Ammon's horn (tissue), 1 donor: ENCODE results near the gene MGAT4A.

ENCODE experiments used
- DNase-seq: peaks from one replicate; pipeline ENCODE4 v3.0.0-alpha.2; 2016; ENCODE audit warnings: low spot score

Gene MGAT4A

GRCh38 chr2:98658816-98659490, 72.0 kb downstream of the MGAT4A start:
- DNase-seq: no peak

- no peak for DNase-seq
These were observed 74.1 kb downstream of the MGAT4A start for GRCh38 chr2:98656800-98657199.

DNA sequence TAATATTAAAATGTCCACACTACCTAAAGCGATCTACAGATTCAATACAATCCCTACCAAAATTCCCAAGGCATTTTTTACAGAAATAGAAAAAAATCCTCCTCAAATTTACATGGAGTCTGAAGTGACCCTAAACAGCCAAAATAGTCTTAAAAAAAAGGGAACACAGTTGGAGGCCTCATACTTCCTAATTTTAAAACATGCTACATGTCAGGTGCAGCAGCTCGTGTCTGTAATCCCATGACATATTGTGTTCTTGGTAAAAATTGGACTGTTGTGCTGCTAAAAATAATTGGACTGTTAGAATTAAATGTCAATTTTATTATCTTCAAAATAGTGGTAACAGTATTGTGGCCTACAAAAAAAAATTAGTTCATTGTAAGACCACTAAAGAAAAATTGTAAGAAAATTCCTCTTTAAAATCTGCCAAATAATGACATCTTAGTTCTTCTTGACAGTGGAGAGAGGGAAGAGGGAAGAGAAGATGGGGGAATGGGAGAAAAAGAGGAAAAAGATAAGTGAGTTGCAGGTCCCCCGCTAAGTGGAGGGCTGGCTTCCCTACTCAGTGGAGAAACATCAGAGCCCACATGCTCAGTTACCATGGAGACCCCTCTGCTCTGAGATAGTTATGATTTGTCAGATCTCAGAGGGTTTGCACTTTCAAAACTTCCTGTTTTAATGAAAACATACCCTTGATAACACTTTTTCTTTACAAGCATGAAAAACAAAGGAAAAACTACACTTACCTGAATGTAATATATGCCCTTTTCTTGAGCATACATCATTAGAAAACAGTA, 76.0 kb downstream of the MGAT4A start:
- peak; percentile 31 for DNase-seq

DNA sequence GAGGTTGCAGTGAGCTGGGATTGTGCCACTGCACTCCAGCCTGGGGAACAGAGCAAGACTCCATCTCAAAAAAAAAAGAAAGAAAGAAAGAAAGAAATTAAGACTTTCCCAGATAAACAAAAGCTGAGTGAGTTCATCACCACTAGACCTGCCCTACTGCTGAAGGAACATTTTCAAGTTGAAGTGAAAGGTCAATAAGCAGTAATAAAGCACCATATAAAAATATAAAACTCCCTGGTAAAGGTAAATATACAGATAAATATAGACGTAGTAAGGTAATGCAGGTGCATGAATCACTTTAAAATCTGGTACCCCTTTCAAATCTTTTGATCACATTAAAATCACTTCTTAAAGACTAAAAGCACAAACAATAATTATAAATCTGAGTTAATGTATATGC, 79.9 kb downstream of the MGAT4A start:
- no peak for DNase-seq

GRCh38 chr2:98649992-98650375, 80.9 kb downstream of the MGAT4A start:
- DNase-seq: no peak

DNA sequence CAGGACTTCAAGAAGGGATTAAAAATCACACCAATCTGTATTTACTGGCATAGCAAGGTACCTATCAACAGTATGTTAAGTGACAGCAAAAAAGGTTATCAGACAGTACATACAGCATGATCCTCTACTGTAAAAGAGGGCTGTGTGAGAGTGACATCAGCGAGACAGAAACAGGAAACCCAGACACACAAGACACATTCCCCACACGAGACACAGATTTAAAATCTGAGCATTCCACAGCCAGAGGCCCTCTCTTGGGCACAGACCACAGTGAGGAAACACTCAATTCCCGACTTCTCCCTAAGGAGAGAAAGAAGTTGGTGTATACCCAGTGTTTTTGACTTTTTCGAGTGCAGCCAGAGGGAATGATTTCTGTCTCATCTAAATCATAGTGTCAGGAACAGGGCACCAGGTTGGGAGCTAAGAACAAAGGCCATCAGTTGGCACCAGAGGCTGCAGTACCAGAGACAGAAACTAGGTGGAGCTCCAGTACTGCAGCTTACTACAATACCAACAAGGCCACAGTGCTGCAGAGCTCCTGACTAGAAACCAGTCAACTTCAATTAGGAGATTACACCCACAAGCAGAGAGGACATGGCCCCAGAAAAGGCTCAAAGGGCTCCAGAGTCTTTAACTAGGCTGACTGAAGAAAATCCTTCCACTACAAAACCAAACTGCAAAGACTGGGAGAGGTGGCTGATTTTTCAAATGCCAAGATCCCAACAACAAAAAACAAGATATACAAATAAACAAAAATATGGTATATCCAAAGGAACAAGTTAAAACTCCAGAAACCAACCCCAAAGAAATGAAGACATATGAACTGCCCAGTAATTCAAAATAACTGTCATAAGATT, 81.6 kb downstream of the MGAT4A start:
- peak; percentile 86 for DNase-seq

GRCh38 chr2:98648451-98648850, 82.5 kb downstream of the MGAT4A start:
- no peak for DNase-seq

DNA sequence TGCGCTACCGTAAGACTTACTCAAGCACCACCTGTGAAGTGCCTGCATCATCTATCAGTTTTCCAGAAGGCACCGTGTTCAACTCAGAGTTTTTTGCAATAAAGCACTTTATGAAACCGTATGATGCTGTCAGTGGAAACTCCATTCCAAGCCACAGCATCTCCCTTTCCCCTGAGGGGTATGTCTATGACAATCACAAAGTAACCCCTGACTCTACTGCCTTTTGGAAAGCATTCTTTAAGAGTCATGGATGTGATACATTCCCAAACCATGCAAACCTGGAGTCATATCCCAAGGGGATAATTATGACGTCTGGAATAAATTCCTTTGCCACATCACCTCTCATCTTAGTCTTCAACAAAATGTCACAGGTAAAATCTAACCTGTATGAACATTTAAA, 83.3 kb downstream of the MGAT4A start:
- no peak for DNase-seq

DNA sequence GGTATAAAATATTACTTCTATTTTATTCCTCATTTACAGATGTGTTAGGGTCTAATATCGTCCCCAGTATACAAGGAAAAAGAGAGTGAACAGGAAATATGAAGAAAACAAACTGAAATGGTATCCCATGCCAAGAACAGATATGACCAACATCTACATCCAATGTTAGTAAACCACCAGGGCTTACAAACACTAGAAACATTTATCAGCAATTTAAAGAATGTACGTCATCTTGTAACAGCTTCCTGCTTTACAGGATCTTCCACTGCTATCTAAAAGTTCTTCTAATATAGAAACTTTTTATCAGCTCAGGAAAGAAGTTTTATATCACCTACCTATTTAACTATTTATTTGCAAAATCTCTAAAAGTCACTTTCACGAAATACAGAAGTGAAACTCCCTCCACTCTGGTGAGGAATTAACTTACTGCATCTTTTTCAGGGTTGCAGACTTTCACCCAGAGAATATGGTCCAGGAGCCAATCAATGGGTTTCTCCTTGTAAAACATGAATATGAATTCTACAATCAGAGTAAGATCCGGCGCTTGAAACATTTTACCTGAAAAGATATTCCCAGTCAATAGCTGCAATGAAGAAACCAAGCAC, 87.3 kb downstream of the MGAT4A start:
- no peak for DNase-seq

DNA sequence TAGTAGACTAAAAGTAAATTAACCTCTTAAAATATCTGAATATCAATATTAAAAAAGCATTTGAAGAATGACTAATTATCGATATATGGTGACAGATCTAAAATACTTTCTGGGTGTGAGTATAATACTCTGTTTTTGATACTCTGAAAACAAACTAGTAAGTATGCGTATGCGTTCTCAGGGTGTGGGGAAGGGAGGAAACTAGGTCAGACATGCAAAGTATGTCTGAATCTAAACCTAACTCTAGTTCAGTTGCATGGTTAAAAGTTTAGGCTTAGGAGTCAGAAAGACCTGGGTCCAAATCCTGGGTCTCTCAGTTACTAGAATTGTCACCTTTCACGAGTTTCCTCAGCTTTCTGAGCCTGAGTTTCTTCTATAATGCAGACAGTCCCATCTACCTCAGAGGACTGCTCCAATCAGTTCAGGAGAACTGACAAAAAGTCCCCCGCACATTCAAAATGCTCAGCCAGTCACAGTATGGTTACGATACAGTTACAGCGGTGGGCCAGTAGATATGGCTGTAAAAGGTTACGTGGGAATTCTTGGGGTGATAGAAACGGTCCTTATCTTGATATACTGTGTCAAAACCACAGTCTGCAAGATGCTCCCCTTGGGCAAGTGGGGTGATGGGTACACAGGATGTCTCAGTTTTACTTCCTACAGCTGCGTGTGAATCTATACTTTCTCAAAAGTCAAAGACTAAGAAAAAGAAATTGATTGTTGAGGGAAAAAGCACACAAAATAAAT, 93.4 kb downstream of the MGAT4A start:
- no peak for DNase-seq

- no peak for DNase-seq
These were observed 96.4 kb downstream of the MGAT4A start for GRCh38 chr2:98634406-98635092.

- no peak for DNase-seq
These were observed 98.6 kb downstream of the MGAT4A start for GRCh38 chr2:98632351-98632750.

DNA sequence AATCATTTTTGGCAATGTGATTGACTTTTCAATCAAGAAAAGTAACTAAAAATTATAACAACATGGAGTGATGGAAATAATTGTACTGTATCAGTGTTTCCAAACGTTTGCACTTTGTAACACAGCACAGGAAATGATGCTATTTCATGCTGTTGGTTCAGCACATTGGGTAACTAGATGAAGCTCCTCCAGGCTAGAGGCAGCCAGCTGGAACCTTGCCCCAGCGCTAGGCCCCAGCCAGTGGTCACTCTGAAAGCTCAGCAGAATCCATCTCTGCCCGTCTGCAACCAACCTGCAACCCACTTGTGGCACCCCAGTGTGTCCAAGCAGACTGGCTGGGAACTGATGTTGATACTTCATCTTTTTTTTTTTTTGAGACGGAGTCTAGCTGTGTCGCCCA, 107.3 kb downstream of the MGAT4A start:
- DNase-seq: peak; percentile 16

- DNase-seq: no peak
These were observed 113.8 kb downstream of the MGAT4A start for GRCh38 chr2:98617149-98617548.

GRCh38 chr2:98615481-98615880, 115.5 kb downstream of the MGAT4A start:
- DNase-seq: no peak

DNA sequence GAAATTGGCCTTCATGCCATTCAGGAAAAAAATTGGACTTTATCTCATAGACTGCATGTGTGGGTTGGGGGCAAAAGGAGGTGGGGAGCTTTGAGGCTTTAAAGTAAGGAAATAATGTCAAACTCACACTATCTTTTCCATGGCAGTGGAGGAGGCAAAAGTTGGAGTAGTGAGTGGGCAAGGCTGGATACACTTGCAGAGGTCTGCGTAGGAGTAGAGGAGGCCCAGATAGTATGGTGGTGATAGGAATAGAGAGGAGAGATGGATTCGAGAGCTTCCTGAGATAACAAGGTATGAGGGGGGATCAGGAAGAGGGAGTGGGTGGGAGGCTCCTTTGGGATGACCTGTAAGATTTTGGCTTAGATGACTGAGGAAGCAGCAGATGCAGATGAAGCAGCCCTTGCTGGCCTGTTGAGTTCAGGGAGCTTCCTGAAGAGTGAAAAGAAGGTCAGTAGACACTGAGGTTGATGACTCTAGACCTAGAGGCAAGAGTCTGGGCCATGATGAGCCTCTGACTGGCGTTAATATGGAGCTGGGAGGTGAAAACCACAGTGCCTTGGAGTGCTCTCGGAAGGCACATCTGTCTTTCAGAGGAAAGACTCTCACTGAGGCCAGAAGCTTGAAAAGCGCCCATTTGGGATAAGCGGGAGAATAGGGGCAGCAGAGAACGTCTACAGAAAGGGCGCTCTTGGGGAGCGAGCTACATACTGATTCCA, 116.8 kb downstream of the MGAT4A start:
- DNase-seq: no peak

- DNase-seq: no peak
These were observed 121.8 kb downstream of the MGAT4A start for GRCh38 chr2:98608962-98609604.

- peak; percentile 86 for DNase-seq
These were observed 122.6 kb downstream of the MGAT4A start, which contains the start of the genes COA5 and UNC50 for GRCh38 chr2:98608116-98608961. Gene COA5 (minus strand): TSS chr2:98608512. CDS start chr2:98608405, 107 bp downstream. Gene UNC50 (plus strand): TSS chr2:98608589. CDS start chr2:98609760, 1,171 bp downstream.

GRCh38 chr2:98607741-98608115, 123.2 kb downstream of the MGAT4A start:
- no peak for DNase-seq
